GM21390 (cell line): ENCODE results near the gene ASCC1.

Experiments used
- ATAC-seq: cut with Tn5 transposase; IDR thresholded peaks from one replicate; pipeline ENCODE4 v1.9.1; 2021; ENCODE audit not compliant: unreplicated experiment

Gene ASCC1, protein sequence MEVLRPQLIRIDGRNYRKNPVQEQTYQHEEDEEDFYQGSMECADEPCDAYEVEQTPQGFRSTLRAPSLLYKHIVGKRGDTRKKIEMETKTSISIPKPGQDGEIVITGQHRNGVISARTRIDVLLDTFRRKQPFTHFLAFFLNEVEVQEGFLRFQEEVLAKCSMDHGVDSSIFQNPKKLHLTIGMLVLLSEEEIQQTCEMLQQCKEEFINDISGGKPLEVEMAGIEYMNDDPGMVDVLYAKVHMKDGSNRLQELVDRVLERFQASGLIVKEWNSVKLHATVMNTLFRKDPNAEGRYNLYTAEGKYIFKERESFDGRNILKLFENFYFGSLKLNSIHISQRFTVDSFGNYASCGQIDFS

GRCh38 chr10:72215611-72216549, at the start of gene ASCC1, which contains the start of gene ANAPC16:
Gene ASCC1 (minus strand): TSS chr10:72216276. CDS start chr10:72213298, 2,978 bp downstream.
Gene ANAPC16 (plus strand): TSS chr10:72216012. CDS start chr10:72223915, 7,903 bp downstream.
- peak; percentile 82 for ATAC-seq

DNA sequence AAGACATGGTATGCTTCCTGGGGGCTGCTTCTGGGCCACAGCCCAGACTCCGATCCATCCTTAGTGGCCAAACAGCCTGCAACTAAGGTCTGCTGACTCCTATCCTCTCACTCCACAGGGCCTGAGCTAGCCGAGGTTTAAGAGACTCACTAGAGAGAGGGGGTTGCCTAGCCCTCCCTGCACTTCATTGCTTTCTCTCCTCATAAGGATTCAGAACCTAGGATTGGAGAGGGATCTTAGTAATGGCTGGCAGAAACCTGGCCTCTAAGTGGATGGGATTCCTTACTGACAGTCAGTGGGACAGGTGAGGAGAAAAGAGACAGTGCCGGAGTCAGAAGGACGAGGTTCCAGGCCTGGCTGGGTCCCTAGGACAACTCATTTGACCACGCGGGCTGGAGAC, 49.4 kb upstream of the ASCC1 start:
- ATAC-seq = no peak

DNA sequence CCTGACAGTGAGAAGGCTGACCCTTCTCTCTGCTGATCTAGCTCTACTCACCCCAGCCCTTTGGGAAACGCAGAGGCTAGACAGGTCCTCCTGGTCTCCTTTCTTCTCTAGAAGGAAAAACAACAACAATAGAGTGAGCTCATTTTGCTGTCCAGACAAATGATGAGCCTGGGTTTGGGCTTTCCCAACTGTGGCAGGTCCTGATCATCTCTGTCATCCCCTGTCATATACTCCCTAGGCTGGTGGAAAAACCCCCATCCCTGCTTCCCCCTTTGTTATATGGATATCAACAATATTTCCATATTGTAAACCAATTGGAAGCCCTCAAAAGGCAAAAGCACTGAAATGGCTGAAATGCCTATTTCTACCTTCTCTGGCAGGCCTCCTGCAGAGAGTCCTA, 48.5 kb upstream of the ASCC1 start:
- no peak for ATAC-seq

GRCh38 chr10:72263613-72264241, 47.7 kb upstream of the ASCC1 start:
- ATAC-seq = no peak

DNA sequence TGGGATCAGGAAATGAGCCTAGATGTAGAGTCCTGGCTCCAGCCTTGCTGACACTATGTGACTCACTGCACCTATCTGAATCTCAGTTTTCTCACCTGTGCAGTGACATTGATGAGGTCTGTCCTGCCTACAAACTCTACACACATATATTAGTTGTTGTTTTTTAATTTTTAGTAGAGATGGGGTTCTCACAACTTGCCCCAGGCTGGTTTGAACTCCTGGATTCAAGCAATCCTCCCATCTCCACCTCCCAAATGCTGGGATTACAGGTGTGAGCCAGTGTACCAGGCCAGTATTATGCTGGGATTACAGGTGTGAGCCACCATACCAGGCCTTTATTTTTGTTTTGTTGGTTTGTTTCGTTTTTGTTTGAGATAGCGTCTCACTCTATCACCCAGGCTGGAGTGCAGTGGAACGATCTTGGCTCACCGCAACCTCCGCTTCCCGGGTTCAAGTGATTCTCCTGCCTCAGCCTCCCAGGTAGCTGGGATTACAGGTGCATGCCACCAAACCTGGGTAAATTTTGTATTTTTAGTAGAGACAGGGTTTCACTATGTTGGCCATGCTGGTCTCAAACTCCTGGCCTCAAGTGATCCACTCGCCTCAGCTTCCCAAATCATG, 45.8 kb upstream of the ASCC1 start:
- peak; percentile 11 for ATAC-seq

DNA sequence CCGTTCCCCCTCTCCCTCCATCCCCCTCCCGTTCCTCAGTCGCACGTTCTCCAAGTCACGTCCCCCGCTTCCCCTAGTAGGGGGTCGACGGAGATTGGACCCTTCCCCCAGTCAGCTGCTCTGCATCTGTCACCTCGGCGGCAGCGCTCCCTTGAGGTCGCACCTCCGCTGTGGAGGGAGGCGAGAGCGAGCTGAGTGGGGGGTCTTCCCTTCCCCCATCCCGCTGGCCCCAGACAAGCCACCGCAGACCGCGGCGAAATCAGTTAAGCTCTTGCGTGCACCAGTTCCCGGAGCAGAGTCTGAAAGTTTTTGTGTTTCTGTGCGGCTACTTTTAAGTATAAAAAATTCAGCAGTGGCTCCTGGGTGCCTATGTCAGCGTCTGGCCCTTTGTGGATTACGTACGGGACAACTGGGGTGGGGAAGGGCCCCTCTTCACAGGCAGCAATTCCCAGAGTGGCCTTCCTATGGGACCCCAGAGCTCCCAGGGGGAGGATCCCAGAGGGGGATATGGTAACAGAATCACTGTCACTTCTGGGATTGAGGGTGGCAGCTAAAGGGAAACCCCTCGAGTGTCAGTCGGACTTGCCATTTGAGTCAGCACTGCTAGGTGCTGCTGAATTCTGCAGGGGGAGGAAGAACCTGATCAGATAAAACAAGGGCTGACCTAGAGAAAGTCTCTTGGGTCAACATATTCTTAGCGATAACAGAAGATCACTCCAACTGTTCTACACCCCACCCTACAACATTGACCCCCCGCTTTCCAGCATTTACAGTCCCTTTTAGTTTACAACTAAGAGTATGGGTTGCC, 45.1 kb upstream of the ASCC1 start:
- peak; percentile 44 for ATAC-seq

DNA sequence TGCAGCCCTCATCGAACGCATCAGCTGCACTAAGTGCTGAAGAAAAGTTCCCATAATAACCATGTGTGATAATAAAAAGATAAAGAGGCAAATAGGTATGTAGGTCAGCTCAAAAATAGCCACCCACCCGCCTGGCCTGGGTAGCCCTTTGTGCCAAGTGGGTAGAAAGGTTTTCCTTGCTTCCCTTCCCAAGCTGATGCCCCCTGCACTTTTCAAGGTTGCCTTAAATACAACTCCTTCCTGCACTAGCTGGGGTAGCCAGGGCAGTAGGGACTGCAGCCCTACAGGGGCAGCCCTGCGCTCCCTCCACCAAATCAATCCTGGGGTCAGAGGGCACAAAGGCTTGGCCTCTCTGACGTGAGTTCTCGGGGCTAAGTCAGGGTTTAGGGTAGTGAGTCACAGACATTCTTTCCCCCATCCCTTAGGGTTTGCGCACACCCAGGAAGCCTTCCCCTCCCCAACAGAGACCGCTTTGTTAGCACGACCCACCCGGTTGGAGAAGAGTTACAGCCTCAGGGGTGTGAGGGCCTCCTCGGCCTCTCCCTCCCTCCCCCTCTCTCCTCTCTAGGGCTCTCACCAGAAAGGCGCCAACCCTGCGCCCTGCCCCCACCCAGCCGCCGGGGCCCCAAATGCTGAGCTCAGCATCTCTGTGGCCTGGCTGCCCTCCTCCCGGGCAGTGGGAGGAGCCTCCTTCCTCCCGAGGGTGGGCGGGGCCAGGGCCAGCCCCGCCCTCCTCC, 44.3 kb upstream of the ASCC1 start:
- peak; percentile 51 for ATAC-seq

DNA sequence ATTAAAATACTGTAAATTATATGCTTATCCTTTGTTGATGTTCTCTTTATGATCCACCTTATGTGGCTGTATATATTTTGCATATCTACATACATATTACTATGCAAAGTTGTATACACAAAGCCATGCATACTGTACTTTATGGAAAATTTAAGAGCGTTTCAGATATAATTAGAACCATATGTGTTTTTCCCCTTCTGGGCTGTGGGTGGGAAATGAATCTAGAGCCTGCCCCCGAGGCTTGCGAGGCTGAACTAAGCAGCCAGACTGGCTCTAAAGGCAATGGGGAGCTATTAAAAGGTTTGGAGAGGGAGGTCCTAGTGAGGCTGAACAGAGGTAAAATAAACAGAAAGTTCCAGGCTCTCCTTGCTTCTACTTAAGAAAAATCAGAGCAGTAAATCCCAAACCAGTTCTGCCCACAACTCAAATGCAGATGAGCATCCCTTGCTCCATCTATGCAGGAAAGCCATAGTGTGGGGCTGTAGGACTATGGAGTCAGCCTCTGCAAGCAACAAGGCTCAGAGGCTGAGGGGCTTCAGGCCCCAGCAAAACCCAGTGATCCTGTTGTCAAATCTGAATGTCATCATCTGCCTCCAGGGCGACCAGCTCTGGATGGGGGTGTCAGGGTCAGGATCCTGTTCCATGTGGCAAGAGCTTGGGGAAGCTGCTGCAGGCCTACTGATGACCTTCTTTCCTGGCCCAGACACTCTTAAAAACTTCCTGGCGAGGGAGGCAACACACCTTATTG, 43.6 kb upstream of the ASCC1 start:
- ATAC-seq = no peak

DNA sequence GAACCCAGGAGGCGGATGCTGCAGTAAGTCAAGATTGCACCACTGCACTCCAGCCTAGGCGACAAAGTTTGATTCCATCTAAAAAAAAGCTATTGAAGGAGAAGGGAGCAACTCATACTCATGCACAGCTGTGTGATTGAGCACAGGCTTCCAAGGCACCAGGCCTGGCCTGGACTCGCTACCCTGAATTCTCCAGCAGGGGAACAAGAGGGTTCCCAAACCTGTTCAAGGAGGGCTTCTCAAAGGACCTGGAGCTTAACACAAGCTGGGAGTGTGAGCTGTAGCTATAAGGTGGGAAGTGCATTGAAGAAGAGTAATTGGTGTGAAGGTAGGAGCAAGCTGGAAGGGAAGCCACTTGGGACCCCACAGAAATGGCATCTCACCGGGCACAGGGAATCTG, 42.5 kb upstream of the ASCC1 start:
- no peak for ATAC-seq

DNA sequence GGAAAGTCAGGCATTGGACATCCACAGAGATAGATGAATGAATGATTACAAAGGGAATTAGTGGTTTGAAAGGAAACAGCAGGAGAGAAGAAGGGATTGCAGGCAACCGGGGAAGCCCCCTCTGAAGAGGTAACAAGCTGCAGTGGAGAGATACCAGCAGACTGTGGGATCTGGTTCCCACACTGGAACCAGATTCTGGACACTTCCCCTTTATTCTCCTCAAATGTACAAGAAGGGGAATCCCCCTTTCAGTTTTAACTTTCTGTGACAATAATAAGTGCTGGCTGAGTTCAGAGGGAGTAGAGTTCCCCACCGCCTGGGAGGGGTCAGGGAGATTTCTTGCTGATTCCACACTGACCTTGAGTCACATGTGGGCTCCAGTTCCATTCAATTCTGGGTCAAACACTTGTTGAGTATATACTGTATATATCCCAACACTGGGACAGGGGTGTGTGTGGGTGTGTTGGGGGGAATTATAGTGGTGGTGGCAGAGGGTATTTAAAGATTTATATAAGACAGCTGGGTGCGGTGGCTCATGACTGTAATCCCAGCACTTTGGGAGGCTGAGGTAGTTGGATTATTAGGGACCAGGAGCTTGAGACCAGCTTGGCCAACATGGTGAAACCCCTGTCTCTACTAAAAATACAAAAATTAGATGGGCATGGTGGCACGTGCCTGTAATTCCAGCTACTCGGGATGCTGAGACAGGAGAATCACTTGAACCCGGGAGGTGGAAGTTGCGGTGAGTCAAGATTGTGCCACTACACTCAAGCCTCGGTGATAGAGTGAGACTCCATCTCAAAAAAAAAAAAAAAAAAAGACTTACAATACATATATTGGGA, 41.2 kb upstream of the ASCC1 start:
- ATAC-seq = no peak

GRCh38 chr10:72255977-72256729, 40.1 kb upstream of the ASCC1 start:
- ATAC-seq = no peak

DNA sequence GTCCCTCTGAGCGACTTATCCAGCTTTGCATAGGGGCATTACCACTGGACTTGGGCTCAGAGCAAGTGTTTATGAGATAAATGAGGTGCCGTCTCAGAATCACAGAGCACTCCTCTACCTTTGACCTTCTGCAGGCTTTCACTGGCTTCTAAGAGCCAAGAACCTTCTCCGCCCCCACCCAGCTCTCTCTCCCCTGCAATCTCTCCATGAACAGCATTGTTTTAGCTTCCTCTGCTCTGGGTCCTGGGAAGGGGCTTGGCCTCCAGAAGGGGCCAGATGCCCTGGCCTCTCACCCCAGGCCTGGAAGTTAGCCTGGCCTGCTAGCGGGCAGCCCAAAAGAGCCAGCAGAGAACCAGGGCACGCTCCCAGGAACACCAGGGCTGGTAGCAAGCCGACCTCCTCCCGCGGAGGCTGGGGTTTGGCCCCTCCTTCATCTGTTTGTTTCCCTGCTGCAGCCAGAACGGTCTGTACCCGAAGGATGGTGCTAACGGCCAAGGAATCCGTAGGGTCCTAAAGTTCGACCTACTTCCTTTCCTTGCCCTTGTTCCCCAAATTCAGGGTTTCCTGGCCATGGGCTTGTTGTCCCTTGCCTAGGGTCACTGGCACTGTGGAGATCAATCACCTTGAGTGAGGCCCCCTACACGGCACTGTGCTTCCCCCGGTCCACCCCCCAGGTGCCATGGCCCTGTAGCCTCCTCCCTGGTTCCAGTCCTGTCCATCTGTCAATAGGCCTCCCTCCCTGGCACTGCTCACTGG, 38.9 kb upstream of the ASCC1 start:
- ATAC-seq = no peak

- ATAC-seq = no peak
Observed at GRCh38 chr10:72253578-72253977, 37.5 kb upstream of the ASCC1 start.

DNA sequence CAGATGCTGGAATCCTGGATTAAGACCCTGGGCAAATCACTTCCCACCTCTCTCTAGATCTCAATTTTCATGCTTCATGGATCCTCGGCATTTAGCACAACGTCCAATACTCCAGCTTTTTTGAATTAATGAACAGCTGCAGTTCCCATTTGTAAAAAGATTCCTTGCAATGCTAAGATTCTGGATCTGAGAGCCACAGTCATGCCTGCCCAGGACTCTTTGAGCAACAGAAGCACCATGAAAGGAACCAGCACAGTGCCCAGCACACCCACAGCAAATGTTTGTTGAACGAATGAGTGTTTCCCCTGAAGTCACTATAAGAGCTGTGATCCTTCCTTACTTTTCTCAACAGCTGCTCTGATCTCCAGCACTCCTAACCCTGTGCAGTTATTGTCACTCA, 36.9 kb upstream of the ASCC1 start:
- no peak for ATAC-seq

- no peak for ATAC-seq
Observed at GRCh38 chr10:72251635-72252034, 35.6 kb upstream of the ASCC1 start.

- ATAC-seq = no peak
Observed at GRCh38 chr10:72250666-72251065, 34.6 kb upstream of the ASCC1 start.
